OCI-LY1 (cell line): Measurements from ENCODE around the gene ZFYVE28.

Source experiments
- H2AFZ ChIP-seq: fragments of 200-600 bp; sonication (generic), shearing (Covaris generic); 2 replicates; pipeline ENCODE4 v1.6.0; 2014; ENCODE audit warnings: antibody characterized with exemption, mild to moderate bottlenecking, low read length
- H3F3A ChIP-seq: fragments of 200-600 bp; sonication (generic), shearing (Covaris generic); 2 replicates; pipeline ENCODE4 v1.6.0; 2014; ENCODE audit warnings: mild to moderate bottlenecking, antibody characterized with exemption, low read length, moderate library complexity; ENCODE audit not compliant: insufficient read depth
- H3K27ac ChIP-seq: fragments of 200-600 bp; sonication (generic); 2 replicates; pipeline ENCODE4 v1.5.1; 2014; ENCODE audit warnings: low read length, mixed run types, mild to moderate bottlenecking, low read depth; ENCODE audit not compliant: poor library complexity, severe bottlenecking
- H3K27me3 ChIP-seq: fragments of 200-600 bp; sonication (generic); 2 replicates; pipeline ENCODE4 v1.6.0; 2014; ENCODE audit warnings: antibody characterized with exemption, mild to moderate bottlenecking, low read length, moderate library complexity; ENCODE audit not compliant: insufficient read depth
- H3K36me3 ChIP-seq: fragments of 200-600 bp; sonication (generic); 2 replicates; pipeline ENCODE4 v1.6.1; 2014; ENCODE audit warnings: mild to moderate bottlenecking, antibody characterized with exemption, low read length, moderate library complexity, mixed read lengths; ENCODE audit not compliant: insufficient read depth
- H3K4me1 ChIP-seq: fragments of 200-600 bp; sonication (generic); 2 replicates; pipeline ENCODE4 v1.5.1; 2014; ENCODE audit warnings: mild to moderate bottlenecking, low read length, moderate library complexity; ENCODE audit not compliant: insufficient read depth, severe bottlenecking
- H3K4me2 ChIP-seq: fragments of 200-600 bp; sonication (generic), shearing (Covaris generic); 2 replicates; pipeline ENCODE4 v1.6.1; 2014; ENCODE audit warnings: low read length
- H3K4me3 ChIP-seq: fragments of 200-600 bp; sonication (generic); 2 replicates; pipeline ENCODE4 v1.5.1; 2014; ENCODE audit warnings: low read length, low read depth, mild to moderate bottlenecking, mixed read lengths; ENCODE audit not compliant: poor library complexity, severe bottlenecking
- H3K79me2 ChIP-seq: fragments of 200-600 bp; shearing (Covaris generic); 2 replicates; pipeline ENCODE4 v1.6.1; 2016; ENCODE audit warnings: mixed run types, low read length, mixed read lengths; ENCODE audit not compliant: insufficient read depth
- H3K9ac ChIP-seq: fragments of 200-600 bp; sonication (generic), shearing (Covaris generic); 2 replicates; pipeline ENCODE4 v1.6.1; 2014; ENCODE audit warnings: mild to moderate bottlenecking, low read length, mixed read lengths
- H3K9me2 ChIP-seq: fragments of 200-600 bp; sonication (generic), shearing (Covaris generic); 2 replicates; pipeline ENCODE4 v1.6.1; 2014; ENCODE audit warnings: low read depth, mild to moderate bottlenecking, low read length, mixed read lengths
- H3K9me3 ChIP-seq: fragments of 200-600 bp; shearing (Covaris generic); 2 replicates; pipeline ENCODE4 v1.6.1; 2014; ENCODE audit warnings: low read length, mixed read lengths
- H4K20me1 ChIP-seq: fragments of 200-600 bp; sonication (generic), shearing (Covaris generic); 2 replicates; pipeline ENCODE4 v1.6.0; 2016; ENCODE audit warnings: mild to moderate bottlenecking, low read length; ENCODE audit not compliant: insufficient read depth
- EZH2 ChIP-seq: fragments of 200-600 bp; sonication (generic), shearing (Covaris generic); IDR thresholded peaks from 2 replicates; pipeline ENCODE4 v1.8.0; 2017; ENCODE audit warnings: borderline replicate concordance, mixed run types, mild to moderate bottlenecking, antibody characterized with exemption, low read length, moderate library complexity, mixed read lengths
- TF ChIP-seq, protein P1 (sequence below): fragments of 200-600 bp; sonication (generic), shearing (Covaris generic); IDR thresholded peaks from 2 replicates; pipeline ENCODE4 v1.5.1; 2017; ENCODE audit warnings: mild to moderate bottlenecking, antibody characterized with exemption, low read length, moderate library complexity, mixed read lengths

Gene ZFYVE28

DNA sequence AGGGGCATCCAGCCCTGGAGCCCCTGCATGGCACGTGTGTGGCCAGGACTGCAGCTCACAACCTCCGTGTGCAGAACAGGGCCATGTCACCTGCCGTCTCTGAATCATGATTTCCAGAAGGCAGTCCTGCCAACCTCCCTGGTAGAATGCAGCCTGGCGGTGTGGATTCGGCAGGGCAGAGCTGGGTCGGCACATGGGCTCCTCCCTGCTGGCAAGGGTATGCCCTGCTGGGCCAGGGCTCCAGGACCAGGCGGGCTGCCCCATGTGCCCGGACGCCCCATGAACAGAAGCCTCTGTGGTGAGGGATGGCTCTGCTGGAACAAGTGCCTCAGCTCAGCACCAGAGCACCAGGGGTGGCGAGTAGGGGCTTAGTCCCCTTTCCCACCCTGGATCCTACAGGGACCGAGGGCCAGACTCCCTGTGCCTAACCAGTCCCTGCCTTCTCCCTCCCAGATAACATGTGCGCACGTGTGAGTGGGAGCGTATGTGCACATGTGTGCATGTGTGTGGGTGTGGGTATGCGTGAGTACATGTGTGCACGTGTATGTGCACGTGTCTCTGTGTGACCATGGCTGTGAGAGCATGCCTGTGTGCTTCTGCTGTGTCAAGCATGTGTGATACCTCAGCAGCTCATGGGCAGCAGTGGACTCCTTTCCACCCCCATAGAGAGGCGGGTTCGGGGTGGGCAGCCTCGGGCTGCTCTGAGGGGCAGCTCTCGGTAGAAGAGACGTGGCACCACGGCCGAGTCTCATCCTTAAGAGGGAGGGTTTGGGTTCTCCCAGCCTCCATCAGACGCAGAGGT, 146.2 kb downstream of the ZFYVE28 start:
- Histone ChIP-seq H3K27me3 (no peaks in the 10 kb centered on the region), H4K20me1 (no peaks in the 10 kb centered on the region), H3K9ac (no peak overlapping the region), H3K36me3 (no peaks in the 10 kb centered on the region), H3K9me2 (no peaks in the 10 kb centered on the region), H3K79me2 (no peaks in the 10 kb centered on the region), H3K9me3 (no peaks in the 10 kb centered on the region), H2AFZ (no peak overlapping the region), H3K27ac (no peak overlapping the region), H3F3A (no peaks in the 10 kb centered on the region), H3K4me3 (no peak overlapping the region), H3K4me1 (no peaks in the 10 kb centered on the region), H3K4me2 (no peak overlapping the region)
- TF ChIP-seq, protein P1, sequence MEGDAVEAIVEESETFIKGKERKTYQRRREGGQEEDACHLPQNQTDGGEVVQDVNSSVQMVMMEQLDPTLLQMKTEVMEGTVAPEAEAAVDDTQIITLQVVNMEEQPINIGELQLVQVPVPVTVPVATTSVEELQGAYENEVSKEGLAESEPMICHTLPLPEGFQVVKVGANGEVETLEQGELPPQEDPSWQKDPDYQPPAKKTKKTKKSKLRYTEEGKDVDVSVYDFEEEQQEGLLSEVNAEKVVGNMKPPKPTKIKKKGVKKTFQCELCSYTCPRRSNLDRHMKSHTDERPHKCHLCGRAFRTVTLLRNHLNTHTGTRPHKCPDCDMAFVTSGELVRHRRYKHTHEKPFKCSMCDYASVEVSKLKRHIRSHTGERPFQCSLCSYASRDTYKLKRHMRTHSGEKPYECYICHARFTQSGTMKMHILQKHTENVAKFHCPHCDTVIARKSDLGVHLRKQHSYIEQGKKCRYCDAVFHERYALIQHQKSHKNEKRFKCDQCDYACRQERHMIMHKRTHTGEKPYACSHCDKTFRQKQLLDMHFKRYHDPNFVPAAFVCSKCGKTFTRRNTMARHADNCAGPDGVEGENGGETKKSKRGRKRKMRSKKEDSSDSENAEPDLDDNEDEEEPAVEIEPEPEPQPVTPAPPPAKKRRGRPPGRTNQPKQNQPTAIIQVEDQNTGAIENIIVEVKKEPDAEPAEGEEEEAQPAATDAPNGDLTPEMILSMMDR = no peak
- no peak for TF ChIP-seq EZH2

DNA sequence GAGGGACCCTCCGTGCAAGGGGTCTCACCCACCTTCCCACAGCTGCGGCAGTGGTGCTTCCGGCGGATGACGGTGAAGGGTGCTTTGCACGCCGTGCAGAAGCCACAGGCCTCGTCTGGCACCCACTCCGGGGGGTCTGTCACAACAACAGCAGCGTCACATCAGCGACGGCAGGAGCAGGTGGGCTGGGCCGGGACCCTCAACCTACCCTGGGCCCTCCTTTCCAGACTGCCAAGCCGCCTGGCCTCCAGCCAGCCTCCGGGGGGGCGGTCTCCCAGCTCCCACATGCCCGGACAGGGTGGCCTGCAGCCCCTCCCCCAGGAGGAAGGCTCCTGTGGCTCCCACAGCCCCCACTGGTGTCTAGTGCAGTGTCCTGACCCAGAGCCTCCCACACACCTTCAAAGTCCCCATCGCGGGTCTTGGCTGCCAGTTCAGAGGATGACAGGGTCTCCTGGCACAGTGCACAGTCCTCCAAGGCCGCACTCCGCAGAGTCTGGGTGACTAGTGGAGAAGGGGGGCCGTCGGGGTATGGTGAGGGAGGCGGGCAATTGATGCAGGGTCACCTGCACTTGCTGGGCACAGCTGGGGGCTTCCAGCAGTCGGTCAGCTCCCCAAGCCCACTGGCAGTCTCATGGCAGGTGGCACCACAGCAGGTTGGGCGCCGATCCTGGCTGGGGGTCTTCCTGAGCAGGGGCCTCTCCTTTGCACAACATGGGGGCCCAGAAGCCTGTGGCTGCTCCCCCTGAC, 147.0 kb downstream of the ZFYVE28 start:
- H3K79me2 ChIP-seq = no peaks in the 10 kb centered on the region
- no peaks in the 10 kb centered on the region for H3K4me1 ChIP-seq

DNA sequence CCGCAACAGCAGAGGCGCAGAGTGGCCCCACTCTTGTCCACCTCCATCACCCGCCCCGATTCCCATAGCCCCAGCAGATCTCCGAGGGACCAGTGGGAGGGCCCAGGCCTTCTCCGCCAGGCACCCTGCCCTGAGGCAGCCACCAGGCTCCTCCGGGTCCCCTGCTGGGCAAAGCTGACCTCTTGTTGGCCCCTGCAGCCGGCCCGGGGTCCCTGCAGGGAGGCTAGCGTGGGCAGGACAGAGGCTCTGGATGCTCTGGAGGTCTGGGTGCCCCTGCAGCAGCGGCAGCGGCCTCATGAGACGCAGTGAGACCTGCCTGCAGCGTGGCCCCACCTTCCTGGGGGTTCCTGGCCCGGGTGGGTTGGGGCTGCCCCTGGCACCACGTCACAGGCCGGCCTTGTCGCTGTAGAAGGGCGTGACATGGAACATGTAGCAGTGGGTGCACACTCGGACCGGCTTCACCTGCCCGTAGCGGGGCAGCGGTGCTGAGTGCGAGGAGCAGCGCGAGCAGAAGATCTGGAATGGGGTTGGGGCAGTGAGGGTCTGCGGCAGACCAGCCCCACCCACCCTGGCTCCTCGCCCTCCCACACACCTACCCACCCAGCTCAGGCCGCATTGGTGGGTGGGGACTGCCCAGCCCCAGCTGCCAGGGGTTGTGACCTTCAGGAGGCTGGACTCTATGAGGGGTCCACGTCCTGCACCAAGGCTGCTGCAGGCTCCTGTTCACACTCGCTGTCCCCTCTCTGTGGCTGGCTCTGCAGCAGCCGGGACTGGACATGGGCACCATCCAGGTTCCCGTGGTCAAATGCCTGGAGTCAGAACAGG, 147.9 kb downstream of the ZFYVE28 start:
- Histone ChIP-seq H3K9me2 (no peaks in the 10 kb centered on the region), H3K79me2 (no peaks in the 10 kb centered on the region), H3K4me1 (no peaks in the 10 kb centered on the region), H3K4me3 (no peak overlapping the region), H2AFZ (no peak overlapping the region), H4K20me1 (no peaks in the 10 kb centered on the region), H3K9me3 (no peaks in the 10 kb centered on the region), H3K4me2 (no peak overlapping the region), H3K27ac (no peak overlapping the region), H3K27me3 (no peaks in the 10 kb centered on the region), H3F3A (no peaks in the 10 kb centered on the region), H3K9ac (no peak overlapping the region), H3K36me3 (no peaks in the 10 kb centered on the region)
- TF ChIP-seq, protein P1 = no peak
- no peak for TF ChIP-seq EZH2

More for the DNA sequence above, 147.0 kb downstream of the ZFYVE28 start:
- TF ChIP-seq, protein P1 = no peak
- TF ChIP-seq EZH2 = no peak
- Histone ChIP-seq H2AFZ (no peak overlapping the region), H3K4me3 (no peak overlapping the region), H3K36me3 (no peaks in the 10 kb centered on the region), H3K9me3 (no peaks in the 10 kb centered on the region), H3F3A (no peaks in the 10 kb centered on the region), H4K20me1 (no peaks in the 10 kb centered on the region), H3K9ac (no peak overlapping the region), H3K27me3 (no peaks in the 10 kb centered on the region), H3K4me2 (no peak overlapping the region), H3K27ac (no peak overlapping the region), H3K9me2 (no peaks in the 10 kb centered on the region)
